NB4 (cell line): ENCODE data around the gene CDK5.

Experiments used
- CTCF ChIP-seq: IDR thresholded peaks from one replicate; pipeline ENCODE4 v1.5.1; 2012; ENCODE audit warnings: low read depth, low read length
- MYC ChIP-seq: IDR thresholded peaks from 2 replicates; pipeline ENCODE4 v1.6.1; 2011; ENCODE audit warnings: low read depth, low read length
- POLR2A ChIP-seq: IDR thresholded peaks from 2 replicates; pipeline ENCODE4 v1.6.1; 2011; ENCODE audit warnings: mild to moderate bottlenecking; ENCODE audit not compliant: insufficient read length; ENCODE audit errors: extremely low read depth
- TF ChIP-seq, protein P1 (sequence below): IDR thresholded peaks from 2 replicates; pipeline ENCODE4 v1.6.1; 2011; ENCODE audit warnings: low read depth, low read length

GRCh38 chr7:151047976-151048815, 9.5 kb downstream of the CDK5 start, which contains the start of gene ASIC3:
- no peak for TF ChIP-seq CTCF
- no peak for TF ChIP-seq POLR2A
- TF ChIP-seq, protein P1, sequence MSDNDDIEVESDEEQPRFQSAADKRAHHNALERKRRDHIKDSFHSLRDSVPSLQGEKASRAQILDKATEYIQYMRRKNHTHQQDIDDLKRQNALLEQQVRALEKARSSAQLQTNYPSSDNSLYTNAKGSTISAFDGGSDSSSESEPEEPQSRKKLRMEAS, result no peak
- no peak for TF ChIP-seq MYC
